Stimulated activated CD8-positive, alpha-beta memory T cell treated with anti-CD3 and anti-CD28 coated beads, Interleukin-4, amount 100 ng/mL, for 4 hours (primary cell): Measurements from ENCODE around the gene LILRA1.
"Not testable (repeated sequence)": the region's sequence is repeated elsewhere in the genome, so short reads cannot be mapped to it uniquely, and the experiment has no call there.

ENCODE experiments used
- DNase-seq, 2 donors: peaks; one replicate each; pipeline ENCODE4 v3.0.0-alpha.2; 2020; ENCODE audit warnings: low read depth in 2 of 2, low spot score in 1 of 2

Gene LILRA1

DNA sequence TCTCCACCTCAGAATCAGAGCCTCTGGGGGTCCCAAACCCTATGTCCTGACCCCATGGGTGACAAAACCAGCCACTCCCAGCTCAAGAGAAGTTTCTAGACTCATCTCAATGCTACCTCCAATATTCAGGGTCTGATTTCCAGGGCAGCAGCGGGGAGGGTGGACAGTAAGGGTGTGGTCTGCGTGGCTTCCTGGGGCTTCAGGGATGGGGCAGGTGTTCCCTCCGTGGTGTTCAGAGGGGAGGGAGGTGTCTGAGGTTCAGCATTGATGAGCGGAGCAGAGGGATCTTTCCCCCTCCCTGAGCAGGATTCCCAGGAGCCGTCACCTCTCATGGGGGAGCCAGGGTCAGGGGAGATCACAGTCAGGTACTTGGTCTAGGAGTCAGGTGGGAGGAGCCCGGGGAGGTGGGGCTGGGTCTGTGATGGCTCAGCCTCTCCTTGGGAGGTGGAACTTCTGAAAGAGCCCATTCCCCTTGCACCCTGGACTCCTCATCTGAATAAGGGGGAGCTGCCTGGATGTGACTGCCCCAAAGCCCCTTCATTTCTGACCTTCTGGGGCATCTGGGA lies 16.9 kb upstream of the LILRA1 start:
- DNase-seq: no peak

DNA sequence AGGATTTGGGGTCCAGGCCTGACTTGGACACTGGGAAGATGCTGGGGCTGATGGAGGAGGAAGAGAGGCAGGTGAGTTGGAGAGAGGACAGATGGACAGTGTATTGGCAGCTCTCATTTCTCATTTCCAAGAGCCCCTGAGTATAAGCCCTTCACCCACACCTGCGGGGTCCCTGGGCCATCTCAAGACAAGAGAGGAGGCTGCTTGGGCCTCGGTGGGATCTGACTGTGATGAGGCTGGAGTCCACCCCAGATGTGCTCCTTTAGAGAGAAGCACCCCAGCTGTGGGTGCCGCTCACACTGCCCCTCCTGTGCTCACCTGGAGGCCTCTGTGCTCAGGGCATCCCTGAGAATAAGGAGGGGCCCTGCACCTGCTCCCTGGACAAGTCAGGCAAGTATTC lies 16.1 kb upstream of the LILRA1 start:
- no peak for DNase-seq

DNA sequence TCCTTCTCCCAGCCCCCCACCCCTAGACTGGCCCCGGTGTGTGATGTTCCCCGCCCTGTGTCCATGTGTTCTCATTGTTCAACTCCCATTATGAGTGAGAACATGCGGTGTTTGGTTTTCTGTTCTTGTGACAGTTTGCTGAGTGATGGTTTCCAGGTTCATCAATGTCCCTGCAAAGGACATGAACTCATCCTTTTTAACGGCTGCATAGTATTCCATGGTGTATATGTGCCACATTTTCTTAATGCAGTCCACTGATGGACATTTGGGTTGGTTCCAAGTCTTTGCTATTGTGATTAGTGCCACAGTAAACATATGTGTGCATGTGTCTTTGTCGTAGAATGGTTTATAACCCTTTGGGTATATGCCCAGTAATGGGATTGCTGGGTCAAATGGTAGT lies 15.2 kb upstream of the LILRA1 start:
- DNase-seq: not testable (repeated sequence)

DNA sequence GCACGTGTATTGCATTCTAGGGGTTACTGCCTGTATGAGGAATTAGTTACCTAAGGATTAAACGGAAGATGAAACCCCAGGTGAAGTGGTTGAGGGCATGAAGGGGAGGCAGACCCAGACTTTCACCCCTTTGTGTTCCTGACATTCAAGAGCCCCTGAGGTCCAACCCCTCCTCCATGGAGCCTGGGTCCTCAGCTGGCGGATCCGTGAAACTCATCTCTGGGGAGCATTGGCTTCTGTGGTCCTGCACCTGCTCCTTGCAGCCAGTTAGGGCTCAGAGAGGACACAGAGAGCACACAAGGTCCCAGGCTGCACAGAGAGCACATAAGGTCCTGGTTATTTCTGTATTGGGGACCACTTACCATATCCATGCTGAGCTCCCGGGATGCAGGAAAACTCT lies 7.0 kb upstream of the LILRA1 start:
- DNase-seq: no peak

DNA sequence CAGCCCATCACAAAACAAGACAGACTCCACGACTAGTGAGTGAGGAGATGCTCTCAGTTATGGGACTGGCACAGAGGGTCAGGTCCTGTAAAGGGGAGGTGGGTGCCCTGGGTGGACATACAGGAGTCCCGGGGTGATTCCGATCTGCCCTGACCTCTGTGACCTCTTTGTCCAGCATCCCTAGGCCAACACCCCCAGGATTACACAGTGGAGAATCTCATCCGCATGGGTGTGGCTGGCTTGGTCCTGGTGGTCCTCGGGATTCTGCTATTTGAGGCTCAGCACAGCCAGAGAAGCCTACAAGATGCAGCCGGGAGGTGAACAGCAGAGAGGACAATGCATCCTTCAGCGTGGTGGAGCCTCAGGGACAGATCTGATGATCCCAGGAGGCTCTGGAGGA lies 6.4 kb upstream of the LILRA1 start:
- no peak for DNase-seq

DNA sequence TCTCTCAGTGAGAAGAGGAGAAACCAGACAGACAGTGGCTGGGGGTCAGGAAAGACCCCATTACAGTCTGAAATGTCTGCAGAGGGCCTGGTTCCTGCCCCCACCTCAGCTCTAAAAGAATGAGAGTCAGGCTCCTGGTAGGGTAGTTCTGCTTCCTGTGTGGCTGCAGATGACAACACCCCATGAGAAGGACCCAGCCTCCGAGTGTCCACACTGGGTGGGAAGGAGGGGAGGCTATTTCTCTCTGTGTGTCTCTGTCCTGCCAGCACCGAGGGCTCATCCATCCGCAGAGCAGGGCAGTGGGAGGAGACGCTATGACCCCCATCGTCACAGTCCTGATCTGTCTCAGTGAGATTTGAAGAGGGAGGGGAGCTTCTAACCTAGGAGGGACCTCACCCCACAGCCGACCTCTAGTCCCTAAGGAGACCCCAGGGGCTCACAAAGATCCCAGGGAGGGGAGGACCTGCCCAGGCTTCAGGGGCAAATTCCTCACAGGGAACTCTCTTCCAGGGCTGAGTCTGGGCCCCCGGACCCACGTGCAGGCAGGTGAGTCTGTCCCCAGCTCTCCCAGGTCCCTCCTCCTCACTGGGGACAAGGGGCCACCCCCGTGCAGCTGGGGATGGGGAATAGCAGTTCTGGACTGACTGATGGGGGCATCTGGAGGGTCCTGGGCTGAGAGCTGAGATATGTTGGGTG lies 647 bp downstream of the LILRA1 start:
- DNase-seq: not testable (repeated sequence)

DNA sequence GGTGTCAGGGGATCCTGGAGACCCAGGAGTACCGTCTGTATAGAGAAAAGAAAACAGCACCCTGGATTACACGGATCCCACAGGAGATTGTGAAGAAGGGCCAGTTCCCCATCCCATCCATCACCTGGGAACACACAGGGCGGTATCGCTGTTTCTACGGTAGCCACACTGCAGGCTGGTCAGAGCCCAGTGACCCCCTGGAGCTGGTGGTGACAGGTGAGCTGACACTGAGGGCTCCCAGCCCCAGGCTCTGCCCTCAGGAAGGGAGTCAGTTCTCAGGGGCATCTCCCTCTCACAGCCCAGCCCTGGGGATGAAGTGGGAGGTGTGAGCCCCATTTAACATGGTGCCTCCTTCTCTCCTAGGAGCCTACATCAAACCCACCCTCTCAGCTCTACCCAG lies 1.3 kb downstream of the LILRA1 start:
- no peak for DNase-seq

DNA sequence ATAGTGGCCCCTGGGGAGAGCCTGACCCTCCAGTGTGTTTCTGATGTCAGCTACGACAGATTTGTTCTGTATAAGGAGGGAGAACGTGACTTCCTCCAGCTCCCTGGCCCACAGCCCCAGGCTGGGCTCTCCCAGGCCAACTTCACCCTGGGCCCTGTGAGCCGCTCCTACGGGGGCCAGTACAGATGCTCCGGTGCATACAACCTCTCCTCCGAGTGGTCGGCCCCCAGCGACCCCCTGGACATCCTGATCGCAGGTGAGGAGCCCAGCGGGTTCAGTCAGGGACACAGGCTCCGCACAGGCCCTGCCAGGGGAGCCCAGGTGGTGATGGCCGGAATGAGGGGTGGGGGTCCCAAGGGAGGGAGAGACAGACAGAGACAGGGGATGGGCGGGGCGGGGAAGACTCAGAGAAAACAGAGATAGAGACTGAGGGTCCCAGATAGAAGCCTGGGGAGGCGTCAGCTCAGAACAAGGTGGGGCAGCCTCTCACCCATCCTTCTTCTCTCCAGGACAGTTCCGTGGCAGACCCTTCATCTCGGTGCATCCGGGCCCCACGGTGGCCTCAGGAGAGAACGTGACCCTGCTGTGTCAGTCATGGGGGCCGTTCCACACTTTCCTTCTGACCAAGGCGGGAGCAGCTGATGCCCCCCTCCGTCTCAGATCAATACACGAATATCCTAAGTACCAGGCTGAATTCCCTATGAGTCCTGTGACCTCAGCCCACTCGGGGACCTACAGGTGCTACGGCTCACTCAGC lies 2.4 kb downstream of the LILRA1 start:
- DNase-seq: not testable (repeated sequence)

DNA sequence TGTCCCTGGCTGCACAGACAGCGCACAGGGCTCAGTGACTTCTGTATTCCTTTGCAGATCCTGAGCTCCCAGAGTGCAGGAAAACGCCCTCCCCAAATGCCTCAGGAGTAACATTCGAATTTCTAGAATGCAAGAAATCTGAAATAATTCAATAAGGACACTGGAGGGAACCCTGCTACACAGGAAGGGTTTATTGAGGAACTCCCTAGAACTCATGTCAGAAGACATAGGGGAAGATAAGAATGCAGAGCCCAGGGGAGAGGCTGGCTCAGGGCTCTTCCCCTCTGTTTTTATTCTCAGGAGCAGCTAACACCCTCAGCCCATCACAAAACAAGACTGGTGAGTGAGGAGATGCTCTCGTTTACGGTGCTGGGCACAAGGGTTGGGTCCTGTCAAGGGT lies 6.8 kb downstream of the LILRA1 start:
- DNase-seq: no peak

DNA sequence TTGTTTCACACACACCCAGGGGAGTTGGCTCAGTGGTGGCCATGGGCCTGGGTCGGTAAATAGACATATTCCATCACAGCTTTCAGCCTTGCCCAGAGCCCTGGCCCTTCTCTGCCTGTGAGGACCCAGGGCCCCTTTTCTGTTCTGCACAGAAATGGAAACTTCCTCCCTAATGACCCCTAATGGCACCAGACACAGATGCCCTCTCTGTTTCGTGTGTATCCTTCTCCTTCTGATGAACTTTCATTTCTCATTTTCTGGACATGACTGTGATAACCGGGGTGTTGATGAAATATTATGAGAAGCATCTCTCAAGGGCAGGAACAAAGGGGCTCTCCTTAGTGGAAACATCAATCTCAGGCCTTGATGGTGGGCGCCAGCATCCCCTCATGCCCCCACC lies 12.8 kb downstream of the LILRA1 start:
- DNase-seq: no peak

DNA sequence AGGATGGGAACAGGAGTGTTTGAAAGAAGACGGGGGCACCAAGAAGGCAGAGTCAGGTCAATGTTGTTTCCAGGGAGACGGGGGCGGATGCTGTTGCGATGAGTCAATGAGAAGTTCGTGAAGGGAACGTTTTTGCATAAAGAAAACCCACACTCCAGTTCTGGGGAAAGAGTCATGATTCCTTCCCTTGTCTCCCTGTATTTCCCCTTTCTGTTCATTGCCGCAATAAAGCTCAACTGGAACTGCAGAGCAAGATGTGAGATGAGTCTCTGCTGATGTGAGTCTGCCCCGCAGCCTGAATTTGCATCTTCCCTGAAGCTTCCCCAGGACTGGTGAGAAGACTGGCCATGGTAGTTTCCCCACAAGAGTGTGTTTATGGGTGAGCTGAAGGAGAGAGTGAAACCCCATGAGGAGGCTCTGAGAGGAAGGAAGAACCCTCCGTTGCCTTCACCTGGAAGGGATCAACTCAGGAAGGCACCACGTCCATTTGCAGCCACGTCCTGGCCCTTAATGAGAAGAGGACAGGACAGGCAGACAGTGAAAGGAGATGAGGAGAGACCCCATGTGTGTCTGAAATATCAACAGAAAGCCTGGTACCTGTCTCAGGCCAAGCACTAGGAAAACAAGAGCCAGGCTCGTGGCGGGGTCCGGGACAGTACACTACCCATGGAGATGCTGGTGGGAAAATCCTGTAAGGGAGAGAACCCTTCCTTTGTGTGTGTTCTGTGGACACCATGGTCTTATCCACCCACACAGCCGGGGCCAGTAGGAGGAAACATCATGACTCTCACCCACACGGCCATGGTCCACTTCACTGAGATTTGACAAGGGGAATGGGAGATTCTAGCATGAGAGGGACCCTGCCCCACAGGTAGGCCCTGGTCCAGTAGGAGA lies 13.7 kb downstream of the LILRA1 start:
- DNase-seq: no peak

DNA sequence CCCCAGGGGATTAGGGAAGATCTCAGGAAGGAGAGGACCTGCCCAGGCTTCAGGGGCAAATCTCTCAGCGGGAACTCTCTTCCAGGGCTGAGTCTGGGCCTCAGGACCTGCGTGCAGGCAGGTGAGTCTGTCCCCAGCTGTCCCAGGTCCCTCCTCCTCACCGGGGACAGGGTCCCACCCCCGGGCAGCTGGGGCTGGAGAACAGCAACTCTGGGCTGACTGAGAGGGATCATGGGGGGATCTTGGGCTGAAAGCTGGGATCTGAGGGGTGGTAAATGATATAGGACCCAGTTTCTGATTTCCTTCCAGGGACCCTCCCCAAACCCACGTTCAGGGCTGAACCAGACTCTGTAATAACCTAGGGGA lies 14.3 kb downstream of the LILRA1 start:
- DNase-seq: no peak

DNA sequence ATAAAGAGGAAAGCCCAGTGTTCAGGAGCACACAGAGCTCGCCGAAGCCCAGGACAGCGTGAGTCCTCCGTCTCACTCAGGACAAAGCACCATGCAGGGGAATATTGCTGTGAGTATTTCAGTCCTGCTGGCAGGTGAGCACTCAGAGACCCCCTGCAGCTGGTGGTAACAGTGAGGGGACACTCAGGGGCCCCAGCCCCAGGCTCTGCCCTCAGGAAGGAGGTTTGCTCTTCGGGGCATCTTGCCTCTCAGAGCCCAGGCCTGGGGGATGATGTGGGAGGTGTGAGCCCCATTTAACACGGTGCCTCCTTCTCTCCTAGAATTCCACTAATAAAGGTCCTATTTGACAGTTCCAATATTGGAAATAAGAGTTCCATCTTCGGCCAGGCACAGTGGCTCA lies 14.8 kb downstream of the LILRA1 start:
- no peak for DNase-seq

DNA sequence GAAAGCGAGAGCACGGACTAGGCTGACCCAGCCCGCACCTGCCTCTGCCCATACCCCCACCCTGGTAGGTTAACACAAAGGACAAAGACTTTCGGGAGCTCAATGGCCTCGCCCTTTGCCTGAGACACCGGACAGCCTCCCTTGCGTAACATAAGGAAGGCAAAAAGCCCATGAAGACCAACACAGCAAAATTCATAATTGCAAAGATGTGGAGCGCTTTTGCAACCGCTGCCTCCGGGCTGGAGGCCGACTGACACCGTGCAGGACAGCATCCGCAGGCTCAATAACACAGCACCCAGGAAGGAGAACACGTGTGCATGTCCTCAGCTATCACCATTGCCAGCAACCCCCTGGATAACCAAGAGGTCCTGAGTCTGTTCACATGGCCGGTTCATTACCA lies 15.4 kb downstream of the LILRA1 start:
- DNase-seq: no peak

DNA sequence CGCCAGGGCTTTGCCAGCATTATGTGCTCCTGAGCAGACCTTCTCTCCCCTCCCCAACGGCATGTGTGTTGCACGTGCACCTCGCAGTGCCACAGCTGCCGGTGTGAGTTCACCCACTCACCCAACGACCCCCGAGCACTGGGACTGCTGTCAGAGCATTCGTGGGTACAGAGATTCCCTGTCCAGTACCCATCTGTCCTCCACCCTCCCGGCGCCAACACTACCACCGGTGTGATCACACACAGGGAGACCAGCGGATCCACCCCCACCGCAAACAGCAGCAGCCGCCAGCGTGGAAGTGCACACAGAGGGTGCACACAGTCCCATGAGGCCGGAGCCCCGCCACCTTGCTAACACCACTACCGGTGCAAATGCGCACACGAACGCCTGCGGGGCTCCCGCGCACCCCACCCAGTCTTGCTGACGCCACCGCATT lies 15.9 kb downstream of the LILRA1 start:
- no peak for DNase-seq

DNA sequence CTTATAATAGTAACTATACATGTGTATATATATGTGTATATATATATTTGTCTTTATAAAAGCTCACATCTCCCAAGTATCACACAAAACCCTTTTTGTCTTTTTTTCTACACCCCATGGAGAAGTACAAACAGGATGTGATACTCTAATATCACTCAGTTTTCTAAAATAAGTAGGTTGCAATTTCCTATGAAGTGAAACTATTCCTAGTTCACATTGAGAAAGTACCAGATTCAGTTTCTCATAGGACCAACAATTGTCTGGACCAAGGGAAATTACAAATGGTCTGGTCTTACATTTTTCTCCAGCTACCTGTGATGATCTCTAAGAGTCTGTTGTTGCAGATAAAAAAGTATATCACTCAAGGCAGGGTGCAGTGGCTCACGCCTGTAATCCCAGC lies 19.0 kb downstream of the LILRA1 start:
- no peak for DNase-seq

DNA sequence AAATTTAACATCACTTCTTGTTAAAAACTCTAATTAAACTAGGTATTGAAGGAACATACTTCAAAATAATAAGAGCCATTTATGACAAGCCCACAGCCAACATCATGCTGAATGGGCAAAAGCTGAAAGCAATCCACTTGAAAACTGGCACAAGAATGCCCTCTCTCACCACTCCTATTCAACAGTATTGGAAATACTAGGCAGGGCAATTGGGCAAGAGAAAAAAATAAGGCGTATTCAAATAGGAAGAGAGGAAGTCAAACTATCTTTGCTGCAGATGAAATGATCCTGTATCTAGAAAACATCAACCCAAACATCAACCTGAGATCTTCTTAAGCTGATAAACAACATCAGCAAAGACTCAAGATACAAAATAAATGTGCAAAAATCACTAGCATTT lies 21.3 kb downstream of the LILRA1 start:
- DNase-seq: no peak

DNA sequence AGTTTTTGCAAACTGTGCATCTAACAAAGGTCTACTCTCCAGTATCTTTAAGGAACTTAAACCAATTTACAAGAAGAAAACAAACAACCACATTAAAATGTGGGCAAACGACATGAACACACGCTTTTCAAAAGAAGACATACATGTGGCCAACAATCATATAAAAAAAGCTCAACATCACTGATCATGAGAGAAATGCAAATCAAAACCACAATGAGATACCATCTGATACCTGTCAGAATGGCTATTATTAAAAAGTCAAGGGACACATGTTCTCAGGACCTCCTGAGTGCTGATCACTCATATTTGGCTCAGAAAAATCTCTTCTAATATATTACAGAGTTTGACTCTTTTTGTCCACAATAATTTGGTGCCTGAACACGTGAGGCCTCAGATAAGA lies 22.6 kb downstream of the LILRA1 start:
- DNase-seq: no peak

DNA sequence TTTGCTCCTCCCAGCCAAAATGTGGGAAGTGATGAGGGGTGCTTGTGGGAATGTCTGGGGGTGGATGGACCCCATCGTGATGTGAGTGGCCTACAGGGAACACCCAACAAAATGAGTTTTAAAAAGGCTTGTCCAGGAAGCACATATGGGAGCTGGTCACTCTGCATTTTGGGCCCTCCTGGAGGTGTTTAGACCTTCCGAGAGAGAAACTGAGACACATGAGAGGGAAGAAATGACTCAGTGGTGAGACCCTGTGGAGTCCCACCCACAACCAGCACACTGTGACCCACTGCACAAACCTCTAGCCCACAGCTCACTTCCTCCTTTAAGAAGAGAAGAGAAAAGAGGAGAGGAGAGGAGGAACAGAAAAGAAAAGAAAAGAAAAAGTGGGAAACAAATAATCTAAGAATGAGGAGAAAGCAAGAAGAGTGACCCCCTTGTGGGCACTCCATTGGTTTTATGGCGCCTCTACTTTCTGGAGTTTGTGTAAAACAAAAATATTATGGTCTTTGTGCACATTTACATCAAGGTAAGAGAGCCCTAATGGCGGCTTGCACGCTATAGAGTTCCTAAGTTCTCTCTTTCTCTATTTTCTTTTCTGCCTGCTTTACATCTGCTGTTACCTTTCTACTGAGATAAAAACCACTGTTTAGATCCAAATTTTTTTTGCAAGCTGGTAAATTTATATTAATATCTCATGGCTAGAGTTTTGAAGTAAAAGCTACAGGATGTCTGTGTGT lies 23.6 kb downstream of the LILRA1 start:
- no peak for DNase-seq

DNA sequence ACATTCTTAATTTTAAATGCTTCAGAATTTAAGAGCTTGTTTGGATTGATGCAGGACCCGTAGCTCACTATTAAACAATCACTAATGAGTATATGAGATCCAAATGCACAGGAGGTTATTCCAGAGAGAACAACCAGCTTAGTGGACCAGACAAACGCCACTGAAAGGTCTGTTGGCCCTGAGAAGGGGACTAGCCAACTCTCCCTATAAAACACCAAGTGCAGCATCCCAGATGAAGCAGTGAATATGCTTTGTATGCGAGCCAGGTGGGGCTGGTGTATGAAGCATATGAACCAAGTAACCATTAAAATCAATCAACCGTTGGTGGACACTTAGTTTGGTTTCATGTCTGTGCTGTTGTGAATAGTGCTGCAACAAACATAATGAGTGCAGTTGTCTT lies 27.0 kb downstream of the LILRA1 start:
- no peak for DNase-seq

DNA sequence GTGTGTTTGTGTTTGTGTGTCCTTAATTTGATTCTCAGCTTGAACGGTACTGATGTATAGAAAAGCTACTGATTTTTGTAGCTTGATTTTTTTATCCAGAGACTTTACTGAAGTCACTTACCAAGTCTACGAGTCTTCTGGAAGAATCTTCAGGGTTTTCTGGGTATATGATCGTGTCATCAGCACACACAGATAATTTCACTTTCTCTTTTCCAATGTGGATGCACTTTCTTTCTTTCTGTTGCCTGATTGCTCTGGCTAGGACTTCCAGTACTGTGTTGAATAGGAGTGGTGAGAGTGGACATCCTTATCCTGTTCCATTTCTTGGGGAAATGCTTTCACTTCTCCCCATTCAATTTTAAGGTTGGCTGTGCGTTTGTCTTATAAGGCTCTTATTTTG lies 29.0 kb downstream of the LILRA1 start:
- no peak for DNase-seq
